ENCODE measurements around the gene CHAC1. TPM values are rescaled to one million over a fixed set of nuclear protein-coding genes. Genes with fewer than 3 reads are reported as not detected.

Gene CHAC1
- total RNA-seq, 1 experiment from 2014 or later: 48.7 TPM

DNA sequence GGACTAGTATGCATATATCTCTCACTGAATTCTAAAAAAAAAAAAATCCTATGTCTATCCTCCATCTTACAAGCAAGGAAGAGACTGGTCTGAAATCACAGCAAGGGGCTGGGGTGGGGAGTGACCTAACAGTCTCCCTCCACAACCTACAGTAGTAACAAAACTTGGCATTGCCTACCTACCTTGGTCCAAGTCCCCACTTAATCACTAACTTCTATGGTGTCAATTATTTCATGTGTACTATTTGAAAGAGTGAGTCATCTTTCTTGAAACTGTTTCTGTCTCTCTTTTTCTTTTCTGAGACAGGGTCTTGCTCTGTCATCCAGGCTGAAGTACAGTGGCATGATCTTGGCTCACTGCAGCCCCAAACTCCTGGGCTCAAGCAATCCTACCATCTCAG is 36.8 kb downstream of the CHAC1 start:
- no peak overlapping the region for H2BK20ac ChIP-seq (ENCODE audit: low read depth, low read length, poor library complexity, severe bottlenecking)
- H3K9me3 ChIP-seq (ENCODE audit: control insufficient read depth, low read depth, low read length): no peaks in the 10 kb centered on the region
- H3K23ac ChIP-seq (ENCODE audit: insufficient read length, low read depth, low read length): no peak overlapping the region
- no peak overlapping the region for H3K56ac ChIP-seq (ENCODE audit: insufficient read length, low read depth, low read length)
- no peaks in the 10 kb centered on the region for H3K27me3 ChIP-seq (ENCODE audit: insufficient read depth, low read length)
- no peak overlapping the region for H2AK5ac ChIP-seq (ENCODE audit: insufficient read length, low read length)
- no peak overlapping the region for H3K27ac Mint-ChIP-seq
- no peak overlapping the region for H2BK15ac ChIP-seq (ENCODE audit: low read depth, low read length)
- DNase-seq: no peak
- no peak overlapping the region for H2BK12ac ChIP-seq (ENCODE audit: insufficient read length, low read depth, low read length)
- no peak overlapping the region for H2BK120ac ChIP-seq (ENCODE audit: low read depth, low read length, poor library complexity, severe bottlenecking)
- peaks cover 2 to 3% of the 10 kb centered on the region in 2 experiments; a peak in 2 of 4 replicates for H3K4me1 Mint-ChIP-seq
- no peak overlapping the region for H4K8ac ChIP-seq (replicated peaks; ENCODE audit: insufficient read length, low read depth, low read length)
- H3K27me3 Mint-ChIP-seq (ENCODE audit: low read depth): no peaks in the 10 kb centered on the region
- H3K9me3 Mint-ChIP-seq: no peaks in the 10 kb centered on the region
- no peak overlapping the region for H3K4me3 Mint-ChIP-seq
- no peaks in the 10 kb centered on the region for H3K4me1 ChIP-seq (ENCODE audit: insufficient read depth, low read length)
- no peaks in the 10 kb centered on the region for H3K79me2 ChIP-seq (ENCODE audit: insufficient read depth, low read length)
- H4K91ac ChIP-seq (ENCODE audit: insufficient read length, low read depth, low read length): no peak overlapping the region
- TF ChIP-seq, protein P1, sequence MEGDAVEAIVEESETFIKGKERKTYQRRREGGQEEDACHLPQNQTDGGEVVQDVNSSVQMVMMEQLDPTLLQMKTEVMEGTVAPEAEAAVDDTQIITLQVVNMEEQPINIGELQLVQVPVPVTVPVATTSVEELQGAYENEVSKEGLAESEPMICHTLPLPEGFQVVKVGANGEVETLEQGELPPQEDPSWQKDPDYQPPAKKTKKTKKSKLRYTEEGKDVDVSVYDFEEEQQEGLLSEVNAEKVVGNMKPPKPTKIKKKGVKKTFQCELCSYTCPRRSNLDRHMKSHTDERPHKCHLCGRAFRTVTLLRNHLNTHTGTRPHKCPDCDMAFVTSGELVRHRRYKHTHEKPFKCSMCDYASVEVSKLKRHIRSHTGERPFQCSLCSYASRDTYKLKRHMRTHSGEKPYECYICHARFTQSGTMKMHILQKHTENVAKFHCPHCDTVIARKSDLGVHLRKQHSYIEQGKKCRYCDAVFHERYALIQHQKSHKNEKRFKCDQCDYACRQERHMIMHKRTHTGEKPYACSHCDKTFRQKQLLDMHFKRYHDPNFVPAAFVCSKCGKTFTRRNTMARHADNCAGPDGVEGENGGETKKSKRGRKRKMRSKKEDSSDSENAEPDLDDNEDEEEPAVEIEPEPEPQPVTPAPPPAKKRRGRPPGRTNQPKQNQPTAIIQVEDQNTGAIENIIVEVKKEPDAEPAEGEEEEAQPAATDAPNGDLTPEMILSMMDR (conservative IDR thresholded peaks at IDR 0.05): no peak
- H3K4ac ChIP-seq (ENCODE audit: low read depth, low read length): no peak overlapping the region
- H3K14ac ChIP-seq (ENCODE audit: insufficient read depth, low read length): no peak overlapping the region
- H4K5ac ChIP-seq (ENCODE audit: insufficient read length, low read depth, low read length): no peak overlapping the region
- H2BK5ac ChIP-seq (ENCODE audit: insufficient read length, low read length): no peak overlapping the region
- no peak overlapping the region for H3K27ac ChIP-seq (ENCODE audit: insufficient read length, low read depth, low read length)
- no peak overlapping the region for H3K9ac ChIP-seq (ENCODE audit: extremely low read depth, insufficient read length, low read length)
- H3K18ac ChIP-seq (ENCODE audit: insufficient read length, low read depth, low read length): no peak overlapping the region
- no peak overlapping the region for H3K4me2 ChIP-seq (ENCODE audit: insufficient read depth, insufficient read length, low read length)
- H3K36me3 Mint-ChIP-seq (ENCODE audit: insufficient read depth in 1 of 3, low read depth in 3 of 3): peaks cover 25 to 75% (median 47%) of the 10 kb centered on the region in 3 experiments
- H3T11ph ChIP-seq (ENCODE audit: low read length): no peak overlapping the region
- H2AFZ ChIP-seq (ENCODE audit: low read length): no peak overlapping the region
- no peaks in the 10 kb centered on the region for H4K20me1 ChIP-seq (ENCODE audit: control insufficient read depth, insufficient read depth, insufficient read length)
- H3K79me1 ChIP-seq (ENCODE audit: insufficient read depth, low read depth, low read length, poor library complexity, severe bottlenecking): no peaks in the 10 kb centered on the region
- H3K23me2 ChIP-seq (ENCODE audit: insufficient read length, low read depth, low read length, poor library complexity, severe bottlenecking): no peaks in the 10 kb centered on the region

Data from H9 (cell line).